DND-41 (cell line): ENCODE data around the gene NACC2.

ENCODE experiments used
- ATAC-seq: fragments of 200-7000 bp; cut with Tn5 transposase; 3 replicates; pipeline ENCODE4 v1.9.1; 2021; ENCODE audit warnings: low read depth; ENCODE audit not compliant: insufficient read depth
- DNase-seq: peaks from one replicate; pipeline ENCODE4 v3.0.0-alpha.2; 2020
- H2AFZ ChIP-seq: 2 replicates; pipeline ENCODE4 v1.6.0; 2012; ENCODE audit warnings: low read depth, low read length
- H3K27ac ChIP-seq: 2 replicates; pipeline ENCODE4 v1.5.1; 2012; ENCODE audit warnings: low read length, inconsistent platforms
- H3K27me3 ChIP-seq: fragments of 200-600 bp; sonication (generic); 2 replicates; pipeline ENCODE4 v1.6.0; 2012; ENCODE audit warnings: low read length, mild to moderate bottlenecking, inconsistent platforms; ENCODE audit not compliant: insufficient read depth, poor library complexity
- H3K36me3 ChIP-seq: 2 replicates; pipeline ENCODE4 v1.5.1; 2012; ENCODE audit warnings: low read length, inconsistent platforms; ENCODE audit not compliant: insufficient read depth
- H3K4me1 ChIP-seq: 2 replicates; pipeline ENCODE4 v1.5.1; 2012; ENCODE audit warnings: mild to moderate bottlenecking, low read length; ENCODE audit not compliant: insufficient read depth
- H3K4me2 ChIP-seq: 2 replicates; pipeline ENCODE4 v1.6.0; 2012; ENCODE audit warnings: mild to moderate bottlenecking, moderate library complexity, low read length, inconsistent platforms; ENCODE audit not compliant: insufficient read depth
- H3K4me3 ChIP-seq, 2 experiments: fragments of 200-600 bp in 1 of 2; shearing (Covaris generic) in 1 of 2; 2 replicates each; pipeline ENCODE4 v1.5.1; 2012 to 2016; ENCODE audit warnings: inconsistent platforms in 2 of 2, low read length in 2 of 2, mild to moderate bottlenecking in 2 of 2, low read depth in 1 of 2, moderate library complexity in 1 of 2
- H3K79me2 ChIP-seq: 2 replicates; pipeline ENCODE4 v1.6.0; 2012; ENCODE audit warnings: low read length, inconsistent platforms; ENCODE audit not compliant: insufficient read depth
- H3K9ac ChIP-seq: 2 replicates; pipeline ENCODE4 v1.6.0; 2012; ENCODE audit warnings: low read depth, mild to moderate bottlenecking, inconsistent platforms, low read length, moderate library complexity
- H3K9me3 ChIP-seq: 2 replicates; pipeline ENCODE4 v1.5.1; 2012; ENCODE audit warnings: low read length, moderate library complexity, mild to moderate bottlenecking, inconsistent platforms; ENCODE audit not compliant: insufficient read depth, severe bottlenecking
- H4K20me1 ChIP-seq: 2 replicates; pipeline ENCODE4 v1.6.0; 2012; ENCODE audit warnings: low read length; ENCODE audit not compliant: insufficient read depth
- EZH2 ChIP-seq: IDR thresholded peaks from 3 replicates; pipeline ENCODE4 v1.6.1; 2012; ENCODE audit warnings: borderline replicate concordance, low read depth, mild to moderate bottlenecking, moderate library complexity, low read length, inconsistent platforms; ENCODE audit not compliant: severe bottlenecking
- TF ChIP-seq, protein P1 (sequence below): IDR thresholded peaks from 2 replicates; pipeline ENCODE4 v1.5.1; 2012; ENCODE audit warnings: borderline replicate concordance, low read length, moderate library complexity, mild to moderate bottlenecking; ENCODE audit not compliant: poor library complexity, severe bottlenecking; ENCODE audit errors: extremely low read depth

Gene NACC2

DNA sequence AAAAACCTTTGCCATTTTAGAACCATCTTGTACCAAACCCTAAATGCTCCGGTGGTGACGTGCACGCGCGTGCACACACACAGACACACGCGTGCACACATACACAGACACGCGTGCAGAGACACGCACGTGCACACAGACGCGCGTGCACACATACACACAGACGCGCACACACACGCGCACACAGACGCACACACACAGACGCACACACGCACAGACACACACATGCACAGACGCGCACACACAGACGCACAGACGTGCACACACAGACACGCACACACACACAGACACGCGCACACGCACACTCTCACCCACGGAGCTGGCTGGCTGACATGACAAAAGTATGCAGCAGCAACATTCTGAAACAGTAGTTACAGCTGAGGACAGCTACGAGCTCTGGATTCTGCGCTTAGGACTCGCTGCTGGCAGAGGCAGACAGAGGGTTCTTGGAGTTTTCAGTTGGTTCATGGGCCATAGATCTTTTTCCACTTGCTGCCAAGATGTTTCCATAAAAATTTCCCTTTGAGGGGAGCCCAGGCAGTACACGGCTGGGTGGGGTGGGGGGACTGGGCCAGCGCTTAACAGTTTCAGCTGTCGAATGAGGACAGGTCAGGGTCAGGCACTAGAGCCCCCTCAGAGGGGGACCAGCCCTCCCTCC is 87.7 kb downstream of the NACC2 start:
- Histone ChIP-seq H3K4me2 (no peak overlapping the region), H3K27me3 (no peaks in the 10 kb centered on the region), H4K20me1 (no peaks in the 10 kb centered on the region; the same call in 1 of the 2 replicates), H3K4me3 (no peak overlapping the region), H3K4me1 (no peaks in the 10 kb centered on the region), H3K9ac (no peak overlapping the region), H3K27ac (no peak overlapping the region), H2AFZ (no peak overlapping the region), H3K36me3 (no peaks in the 10 kb centered on the region), H3K9me3 (no peaks in the 10 kb centered on the region), H3K79me2 (no peaks in the 10 kb centered on the region)
- DNase-seq, result no peak
- no peak for ATAC-seq
- TF ChIP-seq, protein P1, sequence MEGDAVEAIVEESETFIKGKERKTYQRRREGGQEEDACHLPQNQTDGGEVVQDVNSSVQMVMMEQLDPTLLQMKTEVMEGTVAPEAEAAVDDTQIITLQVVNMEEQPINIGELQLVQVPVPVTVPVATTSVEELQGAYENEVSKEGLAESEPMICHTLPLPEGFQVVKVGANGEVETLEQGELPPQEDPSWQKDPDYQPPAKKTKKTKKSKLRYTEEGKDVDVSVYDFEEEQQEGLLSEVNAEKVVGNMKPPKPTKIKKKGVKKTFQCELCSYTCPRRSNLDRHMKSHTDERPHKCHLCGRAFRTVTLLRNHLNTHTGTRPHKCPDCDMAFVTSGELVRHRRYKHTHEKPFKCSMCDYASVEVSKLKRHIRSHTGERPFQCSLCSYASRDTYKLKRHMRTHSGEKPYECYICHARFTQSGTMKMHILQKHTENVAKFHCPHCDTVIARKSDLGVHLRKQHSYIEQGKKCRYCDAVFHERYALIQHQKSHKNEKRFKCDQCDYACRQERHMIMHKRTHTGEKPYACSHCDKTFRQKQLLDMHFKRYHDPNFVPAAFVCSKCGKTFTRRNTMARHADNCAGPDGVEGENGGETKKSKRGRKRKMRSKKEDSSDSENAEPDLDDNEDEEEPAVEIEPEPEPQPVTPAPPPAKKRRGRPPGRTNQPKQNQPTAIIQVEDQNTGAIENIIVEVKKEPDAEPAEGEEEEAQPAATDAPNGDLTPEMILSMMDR, result no peak
- TF ChIP-seq EZH2, result no peak

DNA sequence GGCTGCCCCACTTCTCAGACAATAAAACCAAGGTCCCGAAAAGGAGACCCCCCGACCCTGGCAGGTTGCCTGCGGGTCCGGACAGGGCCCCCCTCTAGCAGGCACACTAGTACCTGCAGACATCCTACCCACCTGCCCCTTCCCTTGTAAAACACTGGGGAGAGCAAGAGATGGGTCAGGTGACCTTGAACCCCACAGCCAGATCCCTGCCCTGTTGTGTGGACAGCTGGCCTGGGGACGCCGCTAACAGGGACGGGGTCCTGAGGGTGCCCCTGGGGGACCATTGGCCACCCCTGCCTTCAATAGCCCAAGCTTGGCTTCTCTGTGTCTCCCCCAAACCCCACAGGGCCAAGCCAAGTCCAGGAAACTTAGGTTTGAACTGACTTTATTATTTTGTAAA is 88.9 kb downstream of the NACC2 start:
- Histone ChIP-seq H3K4me2 (no peak overlapping the region), H3K4me1 (no peaks in the 10 kb centered on the region), H3K4me3 (no peak overlapping the region), H3K27ac (no peak overlapping the region), H3K36me3 (no peaks in the 10 kb centered on the region), H2AFZ (no peak overlapping the region), H3K9me3 (no peaks in the 10 kb centered on the region), H4K20me1 (no peaks in the 10 kb centered on the region; the same call in 1 of the 2 replicates), H3K79me2 (no peaks in the 10 kb centered on the region), H3K9ac (no peak overlapping the region), H3K27me3 (no peaks in the 10 kb centered on the region)
- DNase-seq (no peak), ATAC-seq (no peak)
- no peak for TF ChIP-seq EZH2
- TF ChIP-seq, protein P1, result no peak

DNA sequence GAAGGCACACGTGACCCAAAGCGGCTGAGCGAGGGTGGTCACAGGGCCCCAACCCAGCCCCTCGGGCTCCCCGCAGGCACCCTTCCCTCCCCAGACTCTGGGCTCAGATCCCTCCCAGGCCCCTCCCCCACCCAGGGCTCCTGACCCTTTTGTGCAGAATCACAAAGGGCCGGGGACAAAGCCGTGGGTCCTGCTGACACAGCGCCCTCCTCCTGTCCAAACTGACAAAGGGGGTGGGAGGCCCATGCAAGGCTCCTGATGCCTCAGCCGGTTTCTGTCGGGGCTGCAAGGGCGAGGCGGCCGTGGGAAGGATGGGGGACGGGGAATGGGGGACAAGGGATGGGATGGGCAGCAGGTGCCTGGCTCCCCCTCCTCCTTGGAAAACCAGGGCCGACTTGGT is 90.4 kb downstream of the NACC2 start:
- Histone ChIP-seq H3K4me3 (no peak overlapping the region), H4K20me1 (no peaks in the 10 kb centered on the region; the same call in 1 of the 2 replicates), H3K9me3 (no peaks in the 10 kb centered on the region), H3K9ac (no peak overlapping the region), H3K27ac (no peak overlapping the region), H3K27me3 (no peaks in the 10 kb centered on the region), H2AFZ (no peak overlapping the region), H3K4me1 (no peaks in the 10 kb centered on the region), H3K79me2 (no peaks in the 10 kb centered on the region), H3K36me3 (no peaks in the 10 kb centered on the region), H3K4me2 (no peak overlapping the region)
- DNase-seq, result no peak
- ATAC-seq, result no peak
- no peak for TF ChIP-seq EZH2
- TF ChIP-seq, protein P1, result no peak

DNA sequence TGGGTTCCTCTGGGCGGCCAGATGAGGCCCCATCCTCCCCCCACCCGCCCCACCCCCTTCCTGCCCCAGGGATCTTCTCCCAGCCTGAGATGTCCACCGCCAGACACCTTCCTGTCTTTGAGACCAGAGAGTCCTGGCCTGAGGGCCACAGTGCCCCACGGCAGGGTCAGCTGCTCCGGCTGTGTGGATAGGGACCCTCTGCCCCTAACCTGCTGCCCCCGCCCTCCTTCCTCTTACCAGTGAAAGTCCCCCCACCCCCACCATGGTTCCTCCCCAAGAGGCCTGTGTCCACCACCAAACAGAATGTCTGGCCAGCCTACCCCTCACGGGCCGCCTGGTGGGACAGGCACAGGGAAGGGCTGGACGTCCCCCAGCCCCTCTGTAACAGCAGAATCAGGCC is 90.9 kb downstream of the NACC2 start:
- H3K4me2 ChIP-seq, result no peak overlapping the region
- DNase-seq, result no peak
- ATAC-seq, result no peak
- no peaks in the 10 kb centered on the region for H3K4me1 ChIP-seq
- TF ChIP-seq EZH2, result no peak
- TF ChIP-seq, protein P1, result no peak
- no peak overlapping the region for H3K27ac ChIP-seq
- no peaks in the 10 kb centered on the region for H3K79me2 ChIP-seq
- H2AFZ ChIP-seq, result no peak overlapping the region
- no peaks in the 10 kb centered on the region for H3K36me3 ChIP-seq
- H3K27me3 ChIP-seq, result no peaks in the 10 kb centered on the region
- H3K9ac ChIP-seq, result no peak overlapping the region
- H3K4me3 ChIP-seq, result no peak overlapping the region
- H3K9me3 ChIP-seq, result no peaks in the 10 kb centered on the region
- no peaks in the 10 kb centered on the region; the same call in 1 of the 2 replicates for H4K20me1 ChIP-seq
